DND-41 (cell line): ENCODE data around the gene KCNIP4.

Source experiments
- ATAC-seq: fragments of 200-7000 bp; cut with Tn5 transposase; 3 replicates; pipeline ENCODE4 v1.9.1; 2021; ENCODE audit warnings: low read depth; ENCODE audit not compliant: insufficient read depth
- DNase-seq: peaks from one replicate; pipeline ENCODE4 v3.0.0-alpha.2; 2020
- H2AFZ ChIP-seq: 2 replicates; pipeline ENCODE4 v1.6.0; 2012; ENCODE audit warnings: low read depth, low read length
- H3K27ac ChIP-seq: 2 replicates; pipeline ENCODE4 v1.5.1; 2012; ENCODE audit warnings: low read length, inconsistent platforms
- H3K27me3 ChIP-seq: fragments of 200-600 bp; sonication (generic); 2 replicates; pipeline ENCODE4 v1.6.0; 2012; ENCODE audit warnings: low read length, mild to moderate bottlenecking, inconsistent platforms; ENCODE audit not compliant: insufficient read depth, poor library complexity
- H3K36me3 ChIP-seq: 2 replicates; pipeline ENCODE4 v1.5.1; 2012; ENCODE audit warnings: low read length, inconsistent platforms; ENCODE audit not compliant: insufficient read depth
- H3K4me1 ChIP-seq: 2 replicates; pipeline ENCODE4 v1.5.1; 2012; ENCODE audit warnings: mild to moderate bottlenecking, low read length; ENCODE audit not compliant: insufficient read depth
- H3K4me2 ChIP-seq: 2 replicates; pipeline ENCODE4 v1.6.0; 2012; ENCODE audit warnings: mild to moderate bottlenecking, moderate library complexity, low read length, inconsistent platforms; ENCODE audit not compliant: insufficient read depth
- H3K4me3 ChIP-seq, 2 experiments: fragments of 200-600 bp in 1 of 2; shearing (Covaris generic) in 1 of 2; 2 replicates each; pipeline ENCODE4 v1.5.1; 2012 to 2016; ENCODE audit warnings: inconsistent platforms in 2 of 2, low read length in 2 of 2, mild to moderate bottlenecking in 2 of 2, low read depth in 1 of 2, moderate library complexity in 1 of 2
- H3K79me2 ChIP-seq: 2 replicates; pipeline ENCODE4 v1.6.0; 2012; ENCODE audit warnings: low read length, inconsistent platforms; ENCODE audit not compliant: insufficient read depth
- H3K9ac ChIP-seq: 2 replicates; pipeline ENCODE4 v1.6.0; 2012; ENCODE audit warnings: low read depth, mild to moderate bottlenecking, inconsistent platforms, low read length, moderate library complexity
- H3K9me3 ChIP-seq: 2 replicates; pipeline ENCODE4 v1.5.1; 2012; ENCODE audit warnings: low read length, moderate library complexity, mild to moderate bottlenecking, inconsistent platforms; ENCODE audit not compliant: insufficient read depth, severe bottlenecking
- H4K20me1 ChIP-seq: 2 replicates; pipeline ENCODE4 v1.6.0; 2012; ENCODE audit warnings: low read length; ENCODE audit not compliant: insufficient read depth
- EZH2 ChIP-seq: IDR thresholded peaks from 3 replicates; pipeline ENCODE4 v1.6.1; 2012; ENCODE audit warnings: borderline replicate concordance, low read depth, mild to moderate bottlenecking, moderate library complexity, low read length, inconsistent platforms; ENCODE audit not compliant: severe bottlenecking
- TF ChIP-seq, protein P1 (sequence below): IDR thresholded peaks from 2 replicates; pipeline ENCODE4 v1.5.1; 2012; ENCODE audit warnings: borderline replicate concordance, low read length, moderate library complexity, mild to moderate bottlenecking; ENCODE audit not compliant: poor library complexity, severe bottlenecking; ENCODE audit errors: extremely low read depth

Gene KCNIP4

DNA sequence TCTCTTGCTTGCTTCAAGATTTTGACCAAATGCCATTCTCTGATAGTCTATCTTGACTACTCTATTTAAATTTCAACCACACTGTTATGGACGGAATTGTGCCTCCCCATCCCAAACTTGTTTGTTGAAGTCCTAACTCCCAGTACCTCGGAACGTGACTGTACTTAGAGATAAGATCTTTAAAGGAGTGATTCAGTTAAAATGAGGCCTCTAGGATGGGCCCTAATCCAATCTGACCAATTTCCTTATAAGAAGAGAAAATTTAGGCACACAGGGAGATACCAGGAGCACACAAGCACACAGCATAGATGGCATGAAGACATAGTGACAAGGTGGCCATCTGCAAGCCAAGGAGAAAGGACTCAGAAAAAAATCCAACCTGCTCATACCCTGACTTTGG lies 269.9 kb downstream of the KCNIP4 start:
- H3K4me2 ChIP-seq, result no peak overlapping the region
- H3K36me3 ChIP-seq, result no peaks in the 10 kb centered on the region
- DNase-seq (no peak), ATAC-seq (no peak)
- H3K27me3 ChIP-seq, result no peaks in the 10 kb centered on the region
- no peaks in the 10 kb centered on the region for H3K9me3 ChIP-seq
- H3K4me3 ChIP-seq, result no peak overlapping the region
- H3K9ac ChIP-seq, result no peak overlapping the region
- H3K27ac ChIP-seq, result no peak overlapping the region
- no peak overlapping the region for H2AFZ ChIP-seq
- no peak for TF ChIP-seq EZH2
- TF ChIP-seq, protein P1, sequence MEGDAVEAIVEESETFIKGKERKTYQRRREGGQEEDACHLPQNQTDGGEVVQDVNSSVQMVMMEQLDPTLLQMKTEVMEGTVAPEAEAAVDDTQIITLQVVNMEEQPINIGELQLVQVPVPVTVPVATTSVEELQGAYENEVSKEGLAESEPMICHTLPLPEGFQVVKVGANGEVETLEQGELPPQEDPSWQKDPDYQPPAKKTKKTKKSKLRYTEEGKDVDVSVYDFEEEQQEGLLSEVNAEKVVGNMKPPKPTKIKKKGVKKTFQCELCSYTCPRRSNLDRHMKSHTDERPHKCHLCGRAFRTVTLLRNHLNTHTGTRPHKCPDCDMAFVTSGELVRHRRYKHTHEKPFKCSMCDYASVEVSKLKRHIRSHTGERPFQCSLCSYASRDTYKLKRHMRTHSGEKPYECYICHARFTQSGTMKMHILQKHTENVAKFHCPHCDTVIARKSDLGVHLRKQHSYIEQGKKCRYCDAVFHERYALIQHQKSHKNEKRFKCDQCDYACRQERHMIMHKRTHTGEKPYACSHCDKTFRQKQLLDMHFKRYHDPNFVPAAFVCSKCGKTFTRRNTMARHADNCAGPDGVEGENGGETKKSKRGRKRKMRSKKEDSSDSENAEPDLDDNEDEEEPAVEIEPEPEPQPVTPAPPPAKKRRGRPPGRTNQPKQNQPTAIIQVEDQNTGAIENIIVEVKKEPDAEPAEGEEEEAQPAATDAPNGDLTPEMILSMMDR, result no peak
- no peaks in the 10 kb centered on the region for H4K20me1 ChIP-seq
- H3K4me1 ChIP-seq, result no peaks in the 10 kb centered on the region
- H3K79me2 ChIP-seq, result no peaks in the 10 kb centered on the region

DNA sequence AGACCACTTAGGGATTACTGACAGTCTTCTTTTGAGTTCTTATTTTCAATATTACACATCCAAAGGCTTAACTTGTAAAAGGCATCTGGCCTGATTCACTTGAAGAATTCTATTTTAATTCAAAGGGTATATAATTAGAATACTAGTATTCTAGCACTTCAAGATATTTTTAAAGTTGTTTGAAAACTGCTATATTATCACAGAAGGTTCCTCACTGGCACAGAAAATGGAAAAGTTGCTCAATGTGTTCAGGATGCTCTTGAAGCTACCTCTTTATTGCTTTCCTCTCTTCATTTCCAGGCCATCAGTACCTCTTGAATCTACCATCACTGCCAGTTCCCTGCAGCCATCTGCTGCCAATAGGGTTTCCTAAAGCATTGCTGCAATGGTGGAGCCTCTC lies 271.4 kb downstream of the KCNIP4 start:
- H4K20me1 ChIP-seq, result no peaks in the 10 kb centered on the region
- DNase-seq (no peak), ATAC-seq (no peak)
- H3K9me3 ChIP-seq, result no peaks in the 10 kb centered on the region
- no peak for TF ChIP-seq EZH2
- TF ChIP-seq, protein P1, result no peak
- H3K36me3 ChIP-seq, result no peaks in the 10 kb centered on the region
- H3K4me1 ChIP-seq, result no peaks in the 10 kb centered on the region
- no peak overlapping the region for H3K4me3 ChIP-seq
- H3K27ac ChIP-seq, result no peak overlapping the region
- H3K79me2 ChIP-seq, result no peaks in the 10 kb centered on the region
- no peak overlapping the region for H3K4me2 ChIP-seq
- no peak overlapping the region for H2AFZ ChIP-seq
- no peak overlapping the region for H3K9ac ChIP-seq
- no peaks in the 10 kb centered on the region for H3K27me3 ChIP-seq

DNA sequence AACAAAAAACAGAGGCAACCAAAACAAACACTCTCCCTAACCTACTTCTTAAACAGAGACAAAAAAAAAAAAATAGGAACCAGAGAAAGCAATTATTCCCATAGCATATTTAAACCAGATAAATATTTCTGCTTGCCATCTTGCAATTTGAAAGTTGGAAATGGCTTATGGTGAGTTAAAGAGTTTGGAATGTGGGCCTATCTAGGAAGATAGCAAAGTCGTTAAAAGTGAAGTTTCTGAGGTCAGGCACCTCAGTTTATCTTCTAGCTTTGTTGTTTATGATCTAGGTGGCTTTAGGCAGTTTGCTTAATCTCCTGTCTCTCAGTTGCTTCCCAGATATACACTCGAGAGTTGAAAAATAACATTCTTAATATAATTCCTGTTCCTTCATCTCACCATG lies 284.2 kb downstream of the KCNIP4 start:
- no peak for ATAC-seq
- DNase-seq, result no peak
- no peaks in the 10 kb centered on the region for H3K4me1 ChIP-seq
- H3K36me3 ChIP-seq, result no peaks in the 10 kb centered on the region
- H3K27me3 ChIP-seq, result no peaks in the 10 kb centered on the region
- H3K9me3 ChIP-seq, result no peaks in the 10 kb centered on the region
- no peak overlapping the region for H3K9ac ChIP-seq
- no peak overlapping the region for H3K4me2 ChIP-seq
- TF ChIP-seq, protein P1, result no peak
- no peak for TF ChIP-seq EZH2
- no peak overlapping the region for H3K27ac ChIP-seq
- no peaks in the 10 kb centered on the region for H3K79me2 ChIP-seq
- H4K20me1 ChIP-seq, result no peaks in the 10 kb centered on the region
- no peak overlapping the region for H3K4me3 ChIP-seq
- no peak overlapping the region for H2AFZ ChIP-seq

DNA sequence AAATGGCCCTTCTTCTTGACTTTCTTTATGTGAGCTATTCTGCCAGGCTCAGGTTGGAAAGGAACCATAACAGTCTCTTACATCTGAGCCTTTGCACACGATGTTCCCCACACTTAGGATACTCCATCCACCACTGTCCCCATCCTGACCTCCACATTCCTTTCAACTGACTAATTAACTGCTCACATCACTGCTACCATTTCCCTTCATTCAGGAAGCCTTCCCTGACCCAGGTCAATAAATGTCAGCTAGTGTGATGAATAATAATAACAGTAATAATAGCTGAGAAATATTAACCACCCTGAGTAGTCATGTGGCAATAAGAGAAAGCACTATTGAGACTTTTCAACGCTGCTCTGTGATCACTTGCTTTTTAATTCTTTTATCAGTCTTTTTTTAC lies 291.7 kb downstream of the KCNIP4 start:
- TF ChIP-seq, protein P1, result no peak
- no peak for TF ChIP-seq EZH2
- Histone ChIP-seq H4K20me1 (no peaks in the 10 kb centered on the region), H3K27me3 (no peaks in the 10 kb centered on the region), H3K4me1 (no peaks in the 10 kb centered on the region), H3K9ac (no peak overlapping the region), H2AFZ (no peak overlapping the region), H3K4me2 (no peak overlapping the region), H3K36me3 (no peaks in the 10 kb centered on the region), H3K4me3 (no peak overlapping the region), H3K9me3 (no peaks in the 10 kb centered on the region), H3K27ac (no peak overlapping the region), H3K79me2 (no peaks in the 10 kb centered on the region)
- no peak for ATAC-seq
- DNase-seq, result no peak
